Fibroblast of skin of abdomen (primary cell): ENCODE data around the gene RGL3.
A peak's percentile ranks its signal among the peaks of the same experiment; 100 is the strongest.
"Not testable (repeated sequence)": the region's sequence is repeated elsewhere in the genome, so short reads cannot be mapped to it uniquely, and the experiment has no call there.

ENCODE experiments used
- DNase-seq: peaks from one replicate; pipeline ENCODE4 v3.0.0-alpha.2; 2013

Gene RGL3

GRCh38 chr19:11420429-11421370, 1.6 kb upstream of the RGL3 start:
- DNase-seq, result no peak

DNA sequence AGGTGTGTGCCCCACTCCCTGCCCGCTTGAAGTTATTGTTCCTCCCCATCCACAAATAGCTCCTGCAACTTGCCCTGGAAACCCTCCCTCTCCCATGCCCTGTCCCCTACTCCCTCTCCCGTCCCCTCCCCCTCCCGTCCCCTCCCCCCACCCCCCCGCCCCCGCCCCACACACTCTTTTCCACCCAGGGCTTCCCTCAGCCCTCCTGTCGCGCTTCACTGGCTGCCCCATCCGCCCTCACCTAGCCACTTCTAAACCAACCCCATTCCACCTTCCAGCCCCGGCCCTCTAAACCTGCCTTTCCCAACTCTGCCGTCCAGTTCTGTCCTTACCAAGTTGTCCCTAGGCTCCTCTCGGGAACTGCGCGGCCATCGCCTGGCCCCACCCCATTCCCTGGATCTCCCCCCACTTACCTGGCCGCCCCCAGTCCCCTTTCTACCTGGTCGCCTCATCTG, 993 bp downstream of the RGL3 start:
- DNase-seq, result no peak

DNA sequence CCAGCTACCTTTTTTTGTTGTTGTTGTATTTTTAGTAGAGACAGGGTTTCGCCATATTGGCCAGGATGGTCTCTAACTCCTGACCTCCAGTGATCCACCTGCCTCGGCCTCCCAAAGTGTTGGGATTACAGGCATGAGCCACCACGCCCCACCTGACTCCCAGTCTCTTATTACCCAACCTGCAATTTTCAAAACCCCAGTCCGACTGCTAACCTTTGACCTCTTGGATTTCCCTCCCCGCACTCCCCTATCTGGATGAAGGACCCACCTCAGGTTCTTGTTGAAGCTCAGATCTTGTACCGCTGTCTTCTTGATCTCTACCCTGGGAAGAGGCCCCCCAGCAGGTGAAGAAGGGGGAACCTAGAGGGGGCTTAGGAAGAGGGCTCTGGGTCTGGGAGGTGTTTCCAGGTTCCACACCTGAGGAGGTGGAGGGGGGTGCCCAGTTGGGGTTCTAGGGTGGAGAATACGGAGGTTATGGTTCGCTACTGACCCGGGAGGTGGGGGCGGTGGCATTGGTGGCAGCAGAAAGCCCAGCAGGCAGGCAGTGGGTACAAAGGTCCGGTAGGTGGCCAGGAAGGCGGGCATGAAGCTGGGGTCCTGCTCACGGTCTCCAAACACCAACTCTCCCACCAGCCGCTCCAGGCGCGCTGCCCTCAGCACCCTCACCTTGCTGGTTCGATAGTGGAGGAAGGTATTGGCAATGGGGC, 2.6 kb downstream of the RGL3 start:
- no peak for DNase-seq

GRCh38 chr19:11414544-11414943, 4.6 kb downstream of the RGL3 start:
- DNase-seq, result no peak

DNA sequence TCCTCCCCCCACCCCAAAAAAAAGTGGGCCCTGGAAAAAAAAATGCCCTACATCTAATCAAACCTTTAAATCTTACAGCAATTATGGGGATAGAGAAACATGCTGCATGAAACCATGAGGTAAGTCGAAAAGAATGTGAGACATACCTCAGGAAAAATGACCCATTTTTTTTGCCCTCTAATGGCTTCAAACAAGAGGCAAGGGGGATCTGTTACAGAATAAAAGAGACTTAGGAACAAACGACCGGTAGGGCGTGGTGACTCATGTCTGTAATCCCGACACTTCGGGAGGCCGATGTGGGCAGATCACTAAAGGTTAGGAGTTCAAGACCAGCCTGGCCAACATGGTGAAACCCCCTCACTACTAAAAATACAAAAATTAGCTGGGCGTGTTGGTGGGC, 8.4 kb downstream of the RGL3 start:
- DNase-seq, result peak; percentile 31

- no peak for DNase-seq
Observed at GRCh38 chr19:11408591-11408990, 10.5 kb downstream of the RGL3 start.

DNA sequence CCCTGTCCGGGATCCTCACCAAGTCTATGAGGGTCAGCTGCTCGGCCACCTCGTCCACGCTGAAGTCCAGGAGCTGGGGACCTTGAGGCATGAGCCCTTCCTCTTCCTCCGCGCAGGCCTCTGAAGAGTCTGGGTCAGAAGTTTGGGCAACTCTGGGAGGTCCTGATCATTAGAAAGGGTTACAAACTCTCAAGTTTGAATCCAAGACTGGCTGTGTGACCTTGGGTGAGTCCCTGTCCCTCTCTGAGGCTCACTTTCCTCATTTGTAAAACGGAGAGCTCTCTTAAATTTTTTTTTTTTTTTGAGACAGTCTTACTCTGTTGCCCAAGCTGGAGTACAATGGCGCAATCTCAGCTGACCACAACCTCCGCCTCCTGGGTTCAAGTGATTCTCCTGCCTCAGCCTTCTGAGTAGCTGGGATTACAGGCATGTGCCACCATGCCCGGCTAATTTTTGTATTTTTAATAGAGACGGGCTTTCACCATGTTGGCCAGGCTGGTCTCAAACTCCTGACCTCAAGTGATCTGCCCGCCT, 12.3 kb downstream of the RGL3 start:
- not testable (repeated sequence) for DNase-seq

DNA sequence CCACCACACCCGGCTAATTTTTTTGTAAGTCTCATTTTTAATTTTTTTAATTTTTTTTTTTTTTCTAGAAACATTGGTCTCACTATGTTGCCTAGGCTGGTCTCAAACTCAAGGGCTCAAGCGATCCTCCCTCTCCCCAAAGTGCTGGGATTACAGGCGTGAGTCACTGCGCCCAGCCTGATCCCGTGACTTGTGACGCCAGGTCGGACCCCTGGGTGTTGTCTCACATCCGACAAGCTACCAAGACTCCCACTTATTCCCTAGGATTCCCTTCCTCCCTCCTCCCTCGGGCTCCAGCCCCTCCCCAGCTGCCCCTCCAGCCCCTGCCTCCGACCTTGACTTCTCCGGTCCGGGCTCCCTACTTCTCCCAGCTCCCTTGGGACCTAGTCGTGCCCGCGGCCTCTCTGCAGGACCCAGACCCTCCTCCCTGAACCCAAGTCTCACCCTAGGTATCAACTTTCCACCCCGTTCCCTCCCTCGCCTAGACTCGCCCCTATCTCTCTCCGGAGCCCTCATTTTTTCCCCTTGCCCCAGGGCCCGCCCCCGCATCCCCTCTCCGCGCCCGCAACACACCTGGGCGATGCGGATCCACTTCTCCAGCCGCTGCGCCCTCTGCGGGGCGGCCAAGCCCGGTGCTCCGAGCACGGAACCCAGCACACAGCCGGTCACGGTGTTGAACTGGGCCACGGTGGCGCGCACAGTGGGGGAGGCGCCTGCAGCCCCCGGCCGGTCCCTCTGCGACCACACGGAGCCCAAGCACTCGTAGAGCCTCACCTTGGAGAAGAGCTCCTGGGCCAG, 13.1 kb downstream of the RGL3 start:
- DNase-seq, result no peak

GRCh38 chr19:11404588-11405222, 14.4 kb downstream of the RGL3 start:
- no peak for DNase-seq

DNA sequence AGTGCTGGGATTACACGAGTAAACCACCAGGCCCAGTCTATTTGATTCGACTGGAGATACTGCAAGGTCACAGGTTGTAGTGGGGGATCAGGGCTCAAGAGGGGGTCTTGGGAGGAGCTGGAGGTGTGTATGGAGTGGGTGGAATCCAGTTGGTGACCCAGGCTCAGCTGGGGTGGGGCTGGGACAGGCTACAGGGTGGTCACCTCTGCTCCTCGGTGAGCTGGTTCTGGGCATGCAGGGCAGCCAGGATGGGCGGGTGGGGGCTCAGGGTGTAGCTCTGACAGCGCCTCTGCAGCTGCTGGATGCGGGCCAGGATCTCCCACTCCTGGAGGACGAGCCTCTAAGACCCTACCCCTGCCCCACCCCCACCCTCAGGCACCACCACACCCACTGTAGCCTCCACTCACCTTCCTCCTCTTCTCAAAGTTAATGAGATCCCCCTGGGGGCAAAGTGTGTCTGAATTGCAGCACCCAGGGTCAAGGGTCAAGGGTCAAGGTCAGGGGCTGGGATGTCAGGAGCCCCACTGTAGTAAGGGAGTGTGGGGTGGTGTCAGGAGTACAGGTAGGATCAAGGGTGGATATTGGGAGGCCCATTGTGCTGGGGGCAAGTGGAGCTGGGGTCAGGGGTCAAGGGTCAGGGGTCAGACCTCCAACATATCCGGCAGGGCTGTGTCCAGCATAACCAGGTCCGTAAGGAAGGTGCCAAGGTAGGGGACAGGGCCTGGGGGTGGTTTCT, 17.1 kb downstream of the RGL3 start:
- no peak for DNase-seq

DNA sequence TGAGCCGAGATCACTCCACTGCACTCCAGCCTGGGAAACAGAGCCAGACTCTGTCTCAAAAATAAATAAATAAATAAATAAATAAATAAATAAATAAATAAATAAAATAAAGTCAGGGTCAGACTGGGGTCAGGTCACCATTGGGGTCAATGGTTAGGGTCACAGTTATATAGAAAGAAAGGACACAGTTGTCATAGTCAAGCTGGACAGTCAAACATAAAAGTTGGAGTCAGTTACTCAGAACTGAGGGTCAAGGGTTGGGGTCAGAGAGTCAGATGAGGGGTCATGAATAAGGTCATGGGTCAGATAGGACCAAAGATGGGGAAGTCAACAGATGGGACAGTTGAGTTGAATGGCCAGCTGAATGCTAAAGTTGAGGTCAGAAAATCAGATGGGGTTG, 18.3 kb downstream of the RGL3 start:
- DNase-seq, result no peak

DNA sequence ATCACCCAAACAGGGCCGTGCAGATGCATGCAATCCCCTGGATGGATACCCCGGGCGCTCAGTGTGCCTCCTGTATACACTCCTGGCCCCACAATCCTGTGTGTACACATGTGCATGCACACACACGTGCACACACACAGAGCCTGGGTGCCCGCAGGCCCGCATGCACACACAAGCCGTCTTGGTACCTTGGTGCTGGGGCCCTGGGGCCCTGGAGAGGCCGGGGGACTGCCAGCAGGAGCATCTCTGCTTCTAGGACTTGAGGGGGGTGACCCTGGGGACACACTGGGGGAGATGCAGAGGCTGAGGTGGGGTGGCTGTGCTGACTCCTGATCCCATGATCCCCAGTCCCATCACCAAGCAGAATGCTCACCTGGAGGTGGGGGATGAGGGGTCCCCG, 19.4 kb downstream of the RGL3 start:
- no peak for DNase-seq

GRCh38 chr19:11397089-11397610, 22.0 kb downstream of the RGL3 start:
- no peak for DNase-seq

- DNase-seq, result no peak
Observed at GRCh38 chr19:11390933-11391680, 28.0 kb downstream of the RGL3 start.

DNA sequence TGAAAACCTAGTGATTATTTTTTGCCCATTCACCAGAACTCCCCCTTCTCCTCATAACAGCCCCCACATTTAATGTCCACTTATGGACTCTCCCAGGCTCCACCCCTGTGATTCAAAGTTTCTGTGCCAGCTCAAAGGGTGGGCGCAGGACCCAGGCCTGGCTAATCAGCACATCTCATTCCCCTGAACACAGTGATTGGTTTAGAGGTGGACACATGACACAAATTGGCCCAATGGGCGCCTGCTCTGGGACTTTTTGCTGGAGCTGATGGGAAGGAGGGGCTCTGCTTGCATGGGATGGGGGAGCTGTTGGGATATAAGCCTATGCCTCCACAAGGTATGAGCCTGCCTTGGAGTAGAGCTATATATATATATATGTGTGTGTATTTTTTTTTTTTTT, 28.8 kb downstream of the RGL3 start:
- DNase-seq, result no peak

GRCh38 chr19:11387162-11388034, 31.7 kb downstream of the RGL3 start:
- DNase-seq, result no peak

GRCh38 chr19:11384778-11385129, 34.4 kb downstream of the RGL3 start:
- no peak for DNase-seq

- no peak for DNase-seq
Observed at GRCh38 chr19:11383706-11384048, 35.4 kb downstream of the RGL3 start.

DNA sequence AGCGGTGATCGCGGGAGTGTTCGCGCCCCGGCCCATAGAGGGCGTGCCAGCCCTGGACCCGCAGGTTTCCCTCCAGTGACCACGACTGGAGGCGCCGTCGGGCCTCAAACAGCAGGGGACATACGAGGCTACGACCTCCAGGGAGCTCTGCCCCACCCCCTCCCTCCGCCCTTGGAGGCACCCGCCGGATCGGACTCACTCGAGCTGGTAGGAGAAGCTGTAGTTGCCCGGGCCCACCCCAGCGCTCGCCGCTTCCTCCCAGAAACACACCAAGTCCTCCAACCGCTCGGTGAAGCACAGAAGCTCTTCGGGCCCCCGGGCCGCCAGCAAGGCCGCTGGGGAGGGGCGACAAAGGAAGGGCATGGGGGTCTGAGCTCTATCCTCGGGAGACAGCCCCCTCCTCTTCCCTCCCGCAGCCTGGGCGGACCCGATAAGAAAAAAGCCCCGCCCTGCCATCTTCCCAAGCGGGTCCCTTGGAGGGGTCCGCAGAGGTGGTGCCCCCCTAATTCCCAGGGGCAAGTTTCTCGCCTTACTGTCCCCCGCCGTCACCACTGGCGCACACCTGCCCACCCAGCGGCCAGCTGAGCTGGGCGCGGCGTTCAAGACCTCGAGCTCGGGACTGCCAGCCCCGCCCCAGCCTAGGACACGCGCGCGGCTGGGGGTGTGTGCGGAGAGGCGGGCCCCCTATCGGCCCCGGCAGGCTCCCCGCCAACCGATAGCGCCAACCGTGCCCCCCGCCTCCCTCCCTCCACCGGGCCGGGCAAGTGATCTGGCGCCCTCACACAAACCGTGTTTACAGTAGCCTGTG, 36.0 kb downstream of the RGL3 start:
- DNase-seq, result no peak
